Right lobe of liver (tissue), 4 donors: ENCODE results near the gene BTD.

Source experiments
- CTCF ChIP-seq, 4 donors: fragments of 200-600 bp in 3 of 4; fragments of 450-650 bp in 1 of 4; IDR thresholded peaks; one replicate each; pipeline versions ENCODE4 v1.5.1 to v1.8.0; 2016 to 2022; ENCODE audit warnings: antibody characterized with exemption in 4 of 4, mild to moderate bottlenecking in 2 of 4
- POLR2A ChIP-seq: fragments of 450-650 bp; IDR thresholded peaks from one replicate; pipeline ENCODE4 v1.6.1; 2017; ENCODE audit warnings: antibody characterized with exemption, mild to moderate bottlenecking
- donor health status: DM: no; HTN: no; CAD: no.
- donor health status: DM: no; HTN: no; CAD: no.
- donor health status: DM: no; HTN: yes; CAD: no.

GRCh38 chr3:15649858-15650257, 48.3 kb downstream of the BTD start:
- TF ChIP-seq CTCF (IDR thresholded peaks at IDR 0.05) (no peak), POLR2A (no peak)
